Non-pigmented ciliary epithelial cell (primary cell): ENCODE results near the gene REXO4.

Experiments
- DNase-seq: peaks from one replicate; pipeline ENCODE4 v3.0.0-alpha.2; 2010; ENCODE audit warnings: low read depth

The REXO4 gene

DNA sequence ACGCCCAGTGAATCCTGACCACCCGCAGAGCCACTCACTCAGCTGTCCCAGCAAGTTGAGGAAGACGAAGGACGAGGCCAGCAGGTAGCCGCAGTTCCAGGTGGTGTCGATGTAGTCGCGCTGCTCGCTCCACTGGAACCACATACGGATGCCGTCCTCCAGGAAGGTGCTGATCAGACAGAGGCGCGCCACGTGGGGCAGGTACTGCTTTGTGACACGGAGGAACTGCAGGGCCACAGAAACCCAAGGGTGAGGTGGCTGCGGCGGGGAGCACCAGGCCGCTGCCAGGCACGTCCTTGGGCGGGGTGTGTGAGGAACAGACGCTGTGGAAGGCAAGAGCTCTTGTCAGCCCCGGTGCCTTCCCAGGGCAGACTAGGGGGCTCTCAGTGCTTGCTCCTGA lies 50.6 kb downstream of the REXO4 start:
- no peak for DNase-seq

DNA sequence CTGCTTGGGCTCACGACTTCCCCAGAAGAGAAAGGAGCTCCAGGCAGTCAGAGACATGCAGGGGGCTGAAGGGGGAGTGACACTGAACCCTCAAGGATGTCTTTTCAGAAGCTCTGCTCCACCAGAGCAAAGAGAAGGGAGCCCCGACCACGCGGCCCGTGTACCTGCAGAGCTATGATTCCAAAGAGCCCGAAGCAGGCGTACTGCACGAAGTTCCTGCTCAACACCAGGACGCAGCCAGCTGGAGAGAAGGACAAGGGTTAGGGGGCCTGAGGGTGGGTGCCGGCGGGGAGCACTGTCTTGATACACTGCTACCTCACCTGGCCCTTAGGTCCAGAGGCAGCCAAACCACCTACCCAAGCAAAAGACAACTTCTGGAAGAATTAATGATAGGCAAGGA lies 51.4 kb downstream of the REXO4 start:
- DNase-seq, result no peak

DNA sequence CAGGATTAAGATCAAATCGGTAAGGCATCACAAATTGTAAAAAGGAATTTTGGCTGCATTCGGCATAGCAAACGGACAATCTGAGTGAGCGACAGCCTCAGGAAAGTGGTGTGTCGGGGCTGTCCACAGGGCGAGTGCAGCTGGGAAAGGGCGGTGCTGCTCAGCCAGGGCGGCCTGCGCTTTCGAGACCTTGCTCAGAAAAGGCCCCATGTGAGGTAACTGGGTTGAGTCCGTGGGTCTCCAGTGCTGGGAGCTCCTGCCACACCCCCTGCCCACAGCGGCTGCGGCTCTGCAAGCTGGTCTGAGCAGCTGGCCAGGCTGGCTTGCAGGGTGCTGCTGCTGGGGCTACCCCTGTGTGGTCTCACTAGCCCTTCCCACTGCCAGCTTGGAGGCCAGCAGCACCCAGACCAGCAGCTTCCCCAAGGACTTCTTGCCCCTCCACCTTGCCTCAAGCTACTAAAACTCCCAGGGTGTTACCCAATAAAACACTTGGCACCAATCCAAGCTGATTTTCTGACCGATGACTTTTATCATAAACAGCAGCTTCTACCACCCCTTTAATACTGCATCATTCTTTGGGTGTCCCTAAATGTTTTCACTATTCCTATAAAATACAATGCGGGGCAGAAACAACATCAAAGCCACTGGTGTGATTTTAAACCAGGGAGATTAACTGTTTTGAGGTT lies 55.3 kb downstream of the REXO4 start:
- DNase-seq, result no peak

DNA sequence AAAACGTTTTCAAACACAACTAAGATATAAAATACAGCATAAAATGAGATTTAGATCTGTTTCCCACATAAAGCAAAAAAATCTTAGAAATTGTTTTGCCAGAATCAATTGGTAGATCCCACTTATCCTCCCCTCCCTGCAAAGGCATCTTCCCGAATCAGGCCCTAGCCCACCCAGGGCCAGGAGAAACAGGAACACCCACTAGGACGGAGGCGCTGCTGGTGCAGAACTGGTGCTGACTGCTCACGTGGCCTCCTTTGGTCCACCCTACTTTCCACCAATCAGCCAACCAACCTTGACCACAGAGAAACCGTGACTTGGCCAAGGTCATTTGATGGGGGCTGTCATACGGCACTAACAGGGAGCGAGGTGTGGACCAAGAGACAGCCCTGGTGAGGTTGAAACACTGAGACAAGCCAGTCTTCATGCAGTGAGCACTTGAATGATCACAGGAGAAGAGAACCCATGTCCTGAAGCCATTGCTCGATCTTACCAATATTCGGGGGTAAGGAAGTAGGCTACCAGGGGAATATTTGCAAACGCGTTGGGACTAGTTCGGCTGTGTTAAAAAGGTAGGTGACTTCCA lies 56.2 kb downstream of the REXO4 start:
- DNase-seq, result no peak

DNA sequence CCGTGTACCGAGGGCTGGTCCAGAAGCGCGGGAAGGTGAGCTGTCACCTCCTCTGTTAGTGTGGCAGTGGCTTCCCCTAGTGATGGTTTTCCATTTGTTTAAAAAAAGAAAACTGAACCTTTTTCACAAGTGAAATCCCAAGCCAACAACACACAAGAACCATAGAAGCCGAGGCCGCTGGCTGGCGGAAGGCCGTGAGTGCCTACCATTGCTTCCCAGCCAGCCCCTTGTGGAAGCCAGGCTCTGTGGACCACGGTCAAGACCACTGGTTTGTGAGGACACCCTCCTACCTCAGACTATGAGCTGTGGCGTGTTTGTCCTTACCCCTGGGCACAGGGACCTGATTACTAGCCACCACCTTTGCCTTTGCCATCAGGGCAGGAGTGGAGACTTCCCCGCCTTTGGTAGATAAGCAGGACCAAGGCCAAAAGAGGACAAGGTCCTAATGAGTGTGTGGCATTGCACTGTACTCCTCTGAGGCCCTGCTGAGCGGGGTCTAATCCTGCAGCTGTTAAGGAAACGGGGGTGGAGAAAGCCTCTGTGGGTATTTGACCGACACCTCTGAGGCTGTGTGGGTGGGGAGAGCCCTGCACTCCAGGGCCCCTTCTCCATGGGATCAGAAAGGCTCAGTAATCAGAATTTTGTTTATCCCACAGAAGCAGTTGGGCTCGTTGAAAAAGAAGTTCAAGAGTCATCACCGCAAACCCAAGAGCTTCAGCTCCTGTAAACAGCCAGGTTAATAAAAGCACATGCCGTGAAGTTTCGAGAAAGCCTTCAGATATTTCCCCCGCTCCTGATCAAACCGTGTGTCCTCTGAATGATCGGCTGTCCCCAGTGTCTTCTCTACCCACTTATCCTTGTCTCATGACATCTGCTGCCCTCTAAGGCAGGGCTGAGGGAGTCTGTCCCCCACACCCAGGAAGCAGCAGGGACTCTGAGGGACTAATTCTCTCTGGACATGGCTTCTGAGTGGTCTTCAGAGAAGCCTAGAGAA lies 57.1 kb downstream of the REXO4 start:
- DNase-seq, result no peak

DNA sequence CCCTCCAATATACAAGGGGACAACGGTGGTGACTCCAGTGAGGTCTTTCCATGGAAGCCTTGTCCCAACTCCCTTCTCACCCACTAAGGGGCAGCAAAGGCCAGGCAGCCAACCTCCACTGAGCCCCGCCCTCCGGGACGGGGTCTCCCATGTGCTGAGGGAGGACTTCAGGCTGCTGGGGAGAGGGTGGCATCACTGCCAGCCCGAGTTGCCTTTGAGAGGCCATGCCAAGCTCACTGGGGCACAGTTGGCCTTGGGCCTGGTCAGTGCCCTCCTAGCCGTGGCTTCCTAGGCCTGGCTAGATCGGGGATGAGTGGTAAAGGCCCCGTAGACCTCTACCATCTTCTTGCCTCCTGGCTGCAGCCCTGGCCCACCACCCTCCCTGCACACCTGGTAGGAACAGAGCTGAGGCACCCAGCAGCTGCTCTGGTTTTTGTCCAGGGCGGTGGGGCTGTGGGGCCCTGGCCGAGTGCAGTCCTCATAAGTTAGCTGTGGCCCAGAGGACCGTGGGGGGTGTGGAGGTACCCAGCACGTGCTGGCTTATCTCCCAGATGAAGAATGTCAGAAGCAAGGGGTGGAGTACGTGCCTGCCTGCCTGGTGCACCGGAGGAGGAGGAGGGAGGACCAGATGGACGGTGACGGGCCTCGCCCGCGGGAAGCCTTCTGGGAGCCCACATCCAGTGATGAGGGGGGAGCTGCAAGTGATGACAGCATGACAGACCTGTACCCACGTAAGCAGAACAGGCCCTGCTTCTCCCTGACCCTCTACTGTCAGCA lies 58.2 kb downstream of the REXO4 start:
- DNase-seq, result no peak

DNA sequence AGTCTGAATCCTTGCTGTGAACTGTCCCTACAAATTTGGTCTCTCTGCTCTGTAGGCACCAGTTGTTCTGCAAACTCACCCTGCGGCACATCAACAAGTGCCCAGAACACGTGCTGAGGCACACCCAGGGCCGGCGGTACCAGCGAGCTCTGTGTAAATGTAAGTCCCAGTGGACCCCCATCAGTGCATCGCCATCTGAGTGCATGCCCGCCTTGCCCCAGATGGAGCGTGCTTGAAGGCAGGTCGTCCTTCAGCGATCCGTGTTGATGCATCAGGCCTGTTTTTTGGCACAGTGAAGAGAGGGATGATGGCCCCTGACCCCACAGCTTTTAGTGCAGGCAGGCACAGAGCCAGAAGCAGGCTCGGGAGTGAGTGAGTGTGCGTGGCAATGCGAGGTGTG lies 60.2 kb downstream of the REXO4 start:
- no peak for DNase-seq

DNA sequence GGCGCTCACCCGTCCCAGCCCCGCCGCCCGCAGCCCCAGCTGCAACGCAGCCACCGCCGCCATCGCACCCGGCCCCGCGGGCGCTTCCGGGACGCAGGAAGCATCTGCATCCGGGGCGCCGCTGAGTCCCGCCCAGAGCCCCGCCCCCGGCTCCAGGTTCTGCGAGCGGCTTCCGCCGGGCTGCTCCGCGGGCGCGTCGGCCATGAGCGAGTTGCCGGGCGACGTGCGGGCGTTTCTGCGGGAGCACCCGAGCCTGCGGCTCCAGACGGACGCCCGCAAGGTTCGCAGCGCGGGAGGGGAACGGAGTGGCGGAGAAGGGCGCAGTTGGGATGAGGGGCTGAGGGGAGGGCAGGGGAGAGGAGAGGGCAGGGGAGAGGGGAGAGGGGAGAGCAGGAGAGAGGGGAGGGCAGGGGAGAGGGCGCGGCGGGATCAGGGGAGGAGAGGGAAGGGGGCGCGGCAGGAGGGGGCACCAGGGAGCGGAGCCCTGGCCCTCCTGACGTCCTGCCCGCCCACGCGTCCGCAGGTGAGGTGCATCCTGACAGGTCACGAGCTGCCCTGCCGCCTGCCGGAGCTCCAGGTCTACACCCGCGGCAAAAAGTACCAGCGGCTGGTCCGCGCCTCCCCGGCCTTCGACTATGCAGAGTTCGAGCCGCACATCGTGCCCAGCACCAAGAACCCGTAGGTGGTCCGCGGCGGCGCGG lies 61.3 kb downstream of the REXO4 start, which contains the start of the genes SURF1 and SURF2:
TSS of gene SURF1 (minus strand) at position 97 of the 701 bp plus-strand sequence. CDS start at position 63, 34 bp downstream.
TSS of gene SURF2 (plus strand) at position 160 of the 701 bp plus-strand sequence. CDS start at position 203, 43 bp downstream.
- no peak for DNase-seq
